DMS 273 (cell line): Measurements from ENCODE around the gene ILRUN.
"Not testable (repeated sequence)": the region's sequence is repeated elsewhere in the genome, so short reads cannot be mapped to it uniquely, and the experiment has no call there.

Experiments
- DNase-seq: peaks from one replicate; lab custom pipeline; 2025; ENCODE audit not compliant: unreplicated experiment; lab: John Stamatoyannopoulos, UW

Gene ILRUN

DNA sequence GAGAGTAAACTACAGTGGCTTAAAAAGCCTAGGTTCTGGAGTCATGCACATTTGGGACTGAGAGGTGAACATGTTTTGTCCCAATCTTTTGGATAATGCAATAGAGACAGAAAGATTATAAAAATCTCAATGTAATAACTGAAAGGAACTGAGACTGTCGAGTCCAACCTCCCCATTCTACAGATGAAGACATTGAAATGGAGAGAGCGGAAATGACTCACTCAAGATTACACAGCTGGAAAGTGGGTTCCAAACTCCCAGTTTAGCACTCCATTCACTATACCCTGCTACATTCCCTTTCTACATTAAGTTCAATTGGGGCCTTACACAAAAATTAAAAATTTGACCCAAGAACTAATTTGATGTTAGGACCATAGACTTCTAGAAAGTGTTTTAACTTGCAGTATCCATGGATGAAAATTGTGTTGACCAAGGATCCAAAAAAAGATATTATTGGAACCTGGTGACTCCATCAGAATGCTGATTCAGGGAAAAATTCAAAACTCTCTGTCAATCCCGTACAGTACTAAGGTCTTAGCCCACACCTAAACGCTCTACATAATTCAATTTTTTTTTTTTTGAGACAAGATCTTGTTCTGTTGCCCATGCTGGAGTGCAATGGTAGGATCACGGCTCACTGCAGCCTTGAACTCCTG is 1.5 kb upstream of the ILRUN start:
- DNase-seq, result no peak

DNA sequence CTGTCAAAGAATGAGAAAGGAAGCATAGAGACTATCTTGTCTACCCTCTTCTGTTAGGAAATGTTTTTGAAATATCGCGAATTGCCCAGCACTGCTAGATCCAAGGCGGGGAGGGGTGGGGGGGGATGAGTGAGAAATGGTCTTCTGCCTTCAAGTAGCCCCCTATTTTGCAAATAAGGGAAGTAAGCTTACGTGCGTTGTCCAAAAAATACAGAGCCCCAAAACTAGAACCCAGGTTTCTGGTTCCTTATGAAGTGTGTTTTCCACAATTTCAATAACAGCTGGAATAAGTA is 923 bp upstream of the ILRUN start:
- DNase-seq, result no peak

DNA sequence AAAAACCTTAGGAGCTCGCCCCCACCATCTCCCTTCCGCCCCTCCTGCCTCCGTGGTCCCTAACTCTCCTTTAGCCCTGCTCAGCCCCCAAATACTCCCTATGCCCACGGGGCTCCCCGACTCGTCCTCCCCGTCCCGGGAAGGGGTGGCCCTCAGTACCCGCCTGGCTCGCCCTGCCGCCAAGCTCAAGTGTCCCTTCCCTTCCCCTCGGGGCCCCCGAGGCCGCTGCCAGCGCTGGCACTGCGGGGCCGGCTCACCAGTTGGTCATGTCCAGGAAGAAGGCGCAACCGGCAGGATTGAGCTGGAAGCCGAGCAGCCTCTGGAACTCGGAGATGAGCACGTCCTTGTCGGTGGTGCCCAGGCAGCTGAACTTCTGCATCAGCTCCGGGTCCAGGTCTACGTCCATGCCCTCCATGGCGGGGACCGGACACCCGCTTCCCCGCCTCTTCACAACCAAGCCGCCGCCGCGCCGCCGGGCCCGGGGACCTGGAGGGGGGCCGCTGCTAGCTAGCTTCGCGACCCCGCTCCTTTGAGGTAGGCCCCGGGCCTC is 303 bp downstream of the ILRUN start:
- peak; percentile 76 for DNase-seq

DNA sequence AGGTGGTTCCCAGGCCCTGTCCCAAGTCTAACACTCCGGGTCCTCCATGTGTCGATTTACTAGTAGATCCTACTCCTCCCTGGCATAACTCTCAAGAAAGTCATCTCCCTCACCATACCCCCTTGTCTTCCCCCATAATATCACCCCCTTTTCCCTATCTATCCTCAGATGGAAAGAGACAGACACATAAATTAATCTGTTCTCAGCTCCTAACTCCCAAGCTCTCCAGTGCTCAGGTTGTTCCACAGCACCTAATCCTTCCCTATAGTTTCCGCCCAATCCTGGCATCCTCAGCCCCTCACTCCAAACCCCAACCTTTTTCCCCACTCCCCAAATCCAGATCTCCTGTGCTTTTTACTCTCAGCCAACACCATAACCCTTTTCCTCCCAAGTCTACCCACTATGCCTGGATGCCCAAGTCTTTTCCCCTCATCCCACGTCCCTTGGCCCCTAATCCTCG is 808 bp downstream of the ILRUN start:
- peak; percentile 69 for DNase-seq

DNA sequence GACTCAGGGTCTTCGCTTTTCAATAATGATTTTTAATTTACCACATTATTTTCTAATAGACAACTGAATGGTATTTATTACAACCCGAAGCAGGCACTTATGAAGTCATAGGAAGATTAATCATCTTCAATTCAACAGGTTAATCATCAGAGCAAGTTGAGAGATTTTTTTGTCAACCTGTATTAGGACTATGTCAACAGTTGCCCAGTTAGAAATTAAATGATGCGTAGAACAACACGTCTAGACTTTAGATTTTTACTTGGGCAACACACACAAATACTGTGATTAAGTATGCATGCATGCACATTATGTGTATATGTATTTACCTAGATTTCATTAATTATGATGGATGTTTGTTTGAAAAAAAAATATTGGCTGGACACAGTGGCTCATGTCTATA is 4.3 kb downstream of the ILRUN start:
- DNase-seq, result no peak

DNA sequence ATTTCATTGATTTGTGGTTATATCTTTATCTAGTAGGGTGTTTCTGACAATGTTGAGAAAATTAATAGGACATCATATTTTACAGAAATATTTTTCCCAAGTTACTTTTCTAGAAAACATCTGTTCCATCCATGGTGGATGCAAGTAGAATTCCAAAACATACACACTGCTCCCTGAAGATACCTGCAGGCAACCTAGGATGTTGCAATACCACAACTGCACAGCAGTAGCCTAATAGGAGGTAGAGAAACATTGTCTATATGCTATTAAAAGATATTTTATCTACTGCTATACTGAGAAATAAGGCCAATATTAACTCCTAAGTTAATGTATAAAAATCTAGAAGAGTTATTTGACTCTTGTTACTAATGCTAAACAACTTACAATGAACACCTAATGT is 6.8 kb downstream of the ILRUN start:
- DNase-seq, result no peak

DNA sequence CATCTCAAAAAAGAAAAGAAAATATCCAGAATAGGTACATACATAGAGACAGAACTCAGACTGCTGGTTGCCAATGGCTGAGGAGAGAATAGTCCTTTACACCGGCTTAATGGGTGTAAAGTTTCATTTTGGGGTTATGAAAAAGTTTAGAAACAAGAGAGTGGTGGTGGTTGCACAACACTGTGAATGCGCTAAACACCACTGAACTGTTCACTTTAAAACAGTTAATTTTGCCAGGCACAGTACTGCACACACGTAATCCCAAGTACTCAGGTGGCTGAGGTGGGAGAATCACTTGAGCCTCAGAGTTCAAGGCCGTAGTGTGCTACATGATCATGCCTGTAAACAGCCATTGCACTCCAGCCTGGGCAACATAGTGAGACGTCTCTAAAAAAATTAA is 7.6 kb downstream of the ILRUN start:
- DNase-seq, result no peak

DNA sequence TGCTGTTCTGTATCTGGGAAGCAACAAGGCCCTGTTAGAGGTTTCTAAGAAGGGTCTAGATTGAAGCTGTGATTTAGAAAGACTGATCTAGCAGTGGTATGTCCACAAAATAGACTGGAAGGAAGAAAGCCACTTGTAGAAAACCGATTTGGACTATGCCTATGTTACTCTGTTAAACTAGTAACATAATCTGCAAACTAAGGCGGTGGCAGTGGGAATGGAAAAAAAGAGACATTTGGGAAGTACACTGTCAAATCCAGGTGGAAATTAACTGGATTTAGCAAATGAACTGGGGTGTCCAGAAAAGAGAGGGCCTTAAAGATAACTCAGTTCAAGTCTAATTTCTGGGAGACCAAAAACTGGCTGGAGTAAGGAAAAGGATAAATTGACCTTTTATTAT is 11.6 kb downstream of the ILRUN start:
- no peak for DNase-seq

DNA sequence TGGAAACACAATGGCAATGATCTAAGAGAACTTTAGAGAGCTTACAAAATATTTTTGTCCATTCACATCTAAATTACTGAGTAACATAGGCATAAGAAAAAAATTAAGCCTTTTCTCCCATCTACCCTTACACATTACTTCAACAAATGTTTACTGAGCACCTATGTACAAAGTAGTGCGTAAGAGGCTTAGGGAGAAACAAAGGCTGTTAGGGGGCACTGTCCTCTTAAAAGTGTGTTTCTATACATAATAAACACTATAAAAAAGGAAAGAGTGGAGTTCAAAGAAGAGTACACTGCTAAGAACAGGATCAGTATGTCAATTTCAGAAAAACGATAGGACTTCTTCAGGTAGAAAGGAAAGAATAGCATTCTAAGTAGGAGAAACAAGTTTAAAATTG is 12.2 kb downstream of the ILRUN start:
- DNase-seq, result no peak

DNA sequence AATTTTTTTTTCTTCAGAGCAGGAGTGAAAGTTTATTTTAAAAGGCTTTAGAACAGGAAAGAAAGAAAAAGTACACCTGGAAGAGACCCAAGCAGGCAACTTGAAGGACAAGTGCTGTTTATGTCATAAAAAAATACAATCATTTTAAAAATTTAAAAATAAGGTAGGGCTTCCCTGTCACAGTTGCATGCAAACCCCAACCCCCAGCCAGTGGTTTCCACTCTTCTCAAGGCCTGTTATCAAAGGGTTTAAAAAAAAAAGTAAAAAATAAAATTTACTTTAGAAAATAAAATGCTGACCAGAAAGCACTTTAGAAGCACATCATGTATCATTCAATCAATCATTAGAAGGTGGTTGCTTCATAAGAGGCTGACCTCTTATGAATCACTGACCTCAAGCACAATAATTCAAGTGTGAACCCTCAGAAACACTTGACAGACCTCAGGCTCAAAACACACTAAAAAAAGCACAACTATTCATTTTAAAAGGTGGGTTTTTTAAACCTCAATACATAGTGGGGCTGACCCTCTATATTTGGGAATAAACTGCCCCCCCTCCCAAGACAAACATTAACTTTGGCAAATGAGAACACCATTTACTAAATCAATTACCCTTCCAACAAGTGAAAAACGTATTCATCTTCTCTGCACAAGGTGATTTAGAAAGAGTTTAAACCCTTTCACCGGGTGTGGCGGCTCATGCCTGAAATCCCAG is 15.6 kb downstream of the ILRUN start:
- no peak for DNase-seq

DNA sequence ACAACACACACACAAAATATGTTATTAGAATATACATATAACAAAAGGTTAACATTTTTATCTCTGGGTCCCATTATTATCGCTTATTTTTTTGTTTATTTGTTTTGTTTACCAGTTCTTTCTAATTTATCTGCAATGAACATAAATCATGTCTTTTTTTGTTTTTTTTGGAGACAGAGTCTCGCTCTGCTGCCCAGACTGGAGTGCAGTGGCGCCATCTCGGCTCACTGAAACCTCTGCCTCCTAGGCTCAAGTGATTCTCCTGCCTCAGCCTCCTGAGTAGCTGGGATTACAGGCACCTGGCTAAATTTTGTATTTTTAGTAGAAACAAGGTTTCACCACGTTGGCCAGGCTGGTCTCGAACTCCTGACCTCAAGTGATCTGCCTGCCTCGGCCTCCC is 16.3 kb downstream of the ILRUN start:
- DNase-seq, result not testable (repeated sequence)

DNA sequence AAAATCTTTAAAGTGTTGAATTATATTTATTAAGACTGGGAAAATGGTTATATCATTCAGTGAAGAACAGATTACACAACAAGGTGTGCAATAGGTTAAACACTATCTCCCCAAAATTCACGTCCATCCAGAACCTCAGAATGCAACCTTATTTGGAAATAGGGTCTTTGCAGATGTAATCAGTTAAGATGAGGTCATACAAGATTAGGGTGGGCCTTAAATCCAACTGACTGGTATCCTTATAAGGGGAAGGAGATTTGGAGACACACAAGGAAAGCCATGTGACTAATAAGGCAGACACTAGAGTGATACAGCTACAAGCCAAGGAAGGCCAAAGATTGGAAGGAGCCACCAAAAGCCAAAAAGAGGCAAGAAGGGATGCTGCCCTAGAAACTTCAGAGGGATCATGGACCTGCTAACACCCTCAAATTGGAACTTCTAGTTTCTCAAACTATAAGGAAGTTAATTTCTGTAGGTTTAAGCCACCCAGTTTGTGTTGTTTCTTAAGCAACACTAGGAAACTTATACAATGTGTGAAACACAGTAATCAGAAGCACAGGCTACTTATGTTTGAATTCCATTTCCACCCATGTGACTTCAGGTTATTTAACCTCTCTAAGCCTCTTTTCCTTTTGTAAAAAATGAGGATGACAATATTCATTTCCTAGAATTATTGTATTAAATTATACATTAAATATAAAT is 16.9 kb downstream of the ILRUN start:
- DNase-seq, result peak; percentile 45

DNA sequence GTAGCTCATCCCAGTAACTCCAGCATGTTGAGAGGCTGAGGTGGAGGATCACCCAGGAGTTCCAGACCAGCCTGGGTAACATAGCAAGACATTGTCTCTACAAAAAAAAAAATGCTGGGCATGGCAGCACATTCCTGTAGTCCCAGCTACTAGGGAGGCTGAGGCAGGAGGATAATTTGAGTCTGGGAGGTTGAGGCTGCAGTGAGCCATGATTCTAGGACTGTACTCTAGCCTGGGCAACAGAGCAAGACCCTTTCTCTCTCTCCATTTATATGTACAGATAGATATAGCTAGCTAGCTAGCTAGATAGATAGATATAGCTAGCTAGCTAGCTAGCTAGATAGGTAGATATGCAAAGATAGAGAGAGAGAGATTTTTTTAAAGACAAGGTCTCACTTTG is 20.4 kb downstream of the ILRUN start:
- DNase-seq, result no peak

DNA sequence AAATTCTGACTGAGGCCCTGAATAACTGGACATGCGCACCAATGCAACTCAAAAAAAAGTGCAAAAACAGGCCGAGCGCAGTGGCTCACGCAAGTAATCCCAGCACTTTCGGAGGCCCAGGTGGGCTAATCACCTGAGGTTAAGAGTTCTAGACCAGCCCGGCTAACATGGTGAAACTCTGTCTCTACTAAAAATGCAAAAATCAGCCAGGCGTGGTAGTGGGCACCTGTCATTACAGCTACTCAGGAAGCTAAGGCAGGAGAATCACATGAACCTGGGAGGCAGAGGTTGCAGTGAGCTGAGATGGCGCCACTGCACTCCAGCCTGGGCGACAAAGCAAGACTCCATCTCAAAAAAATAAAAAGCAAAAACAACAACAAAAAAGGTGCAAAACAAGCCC is 21.6 kb downstream of the ILRUN start:
- not testable (repeated sequence) for DNase-seq

DNA sequence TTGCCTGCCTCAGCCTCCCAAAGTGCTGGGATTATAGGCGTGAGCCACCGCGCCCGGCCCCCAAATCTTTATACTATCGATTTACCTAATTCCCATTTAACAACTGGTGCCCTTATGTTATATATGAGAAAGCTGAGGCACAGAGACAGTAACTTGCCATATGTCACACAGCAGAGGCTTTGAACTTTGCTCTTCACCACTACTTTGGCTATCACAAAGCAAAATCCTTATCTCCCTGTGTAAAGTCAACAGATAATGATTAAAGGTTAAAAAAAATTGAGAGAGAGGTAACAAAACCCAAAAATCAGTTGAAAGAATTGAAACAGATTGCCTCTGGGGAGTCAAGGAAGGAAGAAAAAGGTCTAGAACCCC is 22.3 kb downstream of the ILRUN start:
- DNase-seq, result no peak

DNA sequence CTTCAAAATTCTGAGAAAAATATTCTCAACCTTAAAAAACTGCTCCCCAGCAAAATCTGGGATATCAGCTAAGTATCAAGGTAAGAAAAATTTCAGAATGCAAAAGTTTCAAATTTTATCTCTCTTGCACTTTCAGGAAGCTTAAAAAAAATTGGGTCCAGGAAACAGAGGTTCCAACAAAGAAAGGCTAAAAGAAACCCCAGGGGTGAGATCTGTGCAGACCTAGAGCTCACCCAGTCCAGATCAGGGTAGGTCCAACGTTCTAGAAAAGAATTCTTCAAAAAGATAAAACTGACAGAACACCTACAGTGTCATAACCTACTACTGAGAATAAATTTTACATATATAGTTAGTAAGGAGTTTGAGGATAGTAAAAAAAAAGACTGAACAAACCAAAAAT is 23.5 kb downstream of the ILRUN start:
- no peak for DNase-seq

DNA sequence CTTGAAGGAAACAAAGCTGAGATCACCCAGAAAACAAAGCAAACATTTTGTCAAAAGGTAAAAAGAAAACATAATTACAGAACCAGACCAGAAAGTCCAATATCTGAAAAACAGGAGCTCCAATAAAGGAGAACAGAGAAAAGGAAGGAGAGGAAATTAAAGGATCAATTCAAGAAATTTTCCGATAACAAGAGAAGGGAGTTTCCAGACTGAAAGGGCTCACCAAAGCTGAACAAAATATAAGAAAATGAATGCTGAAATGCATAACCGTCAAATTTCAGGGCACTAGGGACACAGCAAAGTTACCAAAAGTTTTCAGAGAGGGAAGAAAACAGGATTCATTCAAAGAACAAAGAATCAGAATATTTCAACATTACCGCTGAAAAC is 23.9 kb downstream of the ILRUN start:
- no peak for DNase-seq

DNA sequence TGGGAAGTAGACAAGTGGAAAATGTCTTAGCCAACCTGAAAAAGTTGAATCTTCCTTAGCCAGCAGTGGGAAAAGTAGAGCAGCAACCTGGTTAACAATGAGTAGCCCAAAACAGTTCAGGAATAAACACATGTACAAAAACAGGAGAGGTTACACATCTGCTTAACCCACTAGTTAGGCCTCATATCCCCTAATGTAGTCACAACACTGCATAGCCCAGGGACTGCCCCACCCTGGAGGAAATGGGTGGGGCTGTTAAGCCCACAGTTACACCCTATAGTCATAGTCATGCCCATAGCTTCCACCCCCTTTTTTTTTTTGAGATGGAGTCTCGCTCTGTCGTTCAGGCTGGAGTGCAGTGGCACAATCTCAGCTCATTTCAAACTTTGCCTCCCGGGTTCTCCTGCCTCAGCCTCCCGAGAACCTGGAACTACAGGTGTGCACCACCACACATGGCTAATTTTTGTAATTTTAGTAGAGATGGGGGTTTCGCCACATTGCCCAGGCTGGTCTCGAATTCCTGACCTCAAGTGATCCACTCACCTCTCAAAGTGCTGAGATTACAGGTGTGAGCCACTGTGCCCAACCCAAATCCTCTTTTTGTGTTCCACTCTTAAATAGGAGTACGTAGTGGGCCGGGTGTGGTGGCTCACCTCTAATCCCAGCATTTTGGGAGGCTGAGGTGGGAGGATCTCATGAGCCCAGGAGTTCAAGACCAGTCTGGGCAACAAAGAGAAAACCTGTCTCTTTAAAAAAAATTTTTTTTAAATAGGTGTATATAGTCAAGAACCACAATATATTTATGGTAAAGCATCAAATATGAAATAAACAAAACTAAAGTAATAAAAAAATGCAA is 24.5 kb downstream of the ILRUN start:
- peak; percentile 28 for DNase-seq

DNA sequence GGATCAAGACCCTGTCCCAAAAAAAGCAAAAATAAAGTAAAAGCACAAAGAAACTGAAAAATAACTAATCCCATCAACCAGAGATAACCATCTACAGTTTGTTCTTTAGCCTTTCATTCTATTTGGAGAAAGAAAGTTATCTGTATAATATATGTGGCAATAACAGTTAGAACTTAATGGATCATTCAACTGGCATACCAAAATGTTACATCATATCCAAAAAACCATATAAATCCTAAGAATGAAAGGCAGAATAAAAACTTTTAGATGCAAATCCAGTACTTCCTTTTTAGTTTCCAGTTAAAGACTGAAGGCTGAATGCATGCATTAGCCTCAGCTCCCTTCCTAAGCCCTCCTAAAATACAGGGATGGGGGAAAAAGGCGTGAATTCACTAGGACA is 25.2 kb downstream of the ILRUN start:
- DNase-seq, result no peak

DNA sequence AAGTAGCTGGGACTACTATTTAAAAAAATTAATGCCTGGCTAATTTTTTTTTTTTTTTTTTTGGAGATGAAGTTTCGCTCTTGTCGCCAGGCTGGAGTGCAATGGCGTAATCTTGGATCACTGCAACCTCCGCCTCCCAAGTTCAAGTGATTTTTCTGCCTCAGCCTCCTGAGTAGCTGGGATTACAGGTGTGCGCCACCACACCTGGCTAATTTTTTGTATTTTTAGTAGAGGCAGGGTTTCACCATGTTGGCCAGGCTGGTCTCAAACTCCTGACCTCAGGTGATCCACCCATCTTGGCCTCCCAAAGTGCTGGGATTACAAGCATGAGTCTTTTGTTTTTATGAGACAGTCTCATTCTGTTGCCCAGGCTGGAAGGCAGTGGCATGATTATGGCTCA is 27.8 kb downstream of the ILRUN start:
- not testable (repeated sequence) for DNase-seq

DNA sequence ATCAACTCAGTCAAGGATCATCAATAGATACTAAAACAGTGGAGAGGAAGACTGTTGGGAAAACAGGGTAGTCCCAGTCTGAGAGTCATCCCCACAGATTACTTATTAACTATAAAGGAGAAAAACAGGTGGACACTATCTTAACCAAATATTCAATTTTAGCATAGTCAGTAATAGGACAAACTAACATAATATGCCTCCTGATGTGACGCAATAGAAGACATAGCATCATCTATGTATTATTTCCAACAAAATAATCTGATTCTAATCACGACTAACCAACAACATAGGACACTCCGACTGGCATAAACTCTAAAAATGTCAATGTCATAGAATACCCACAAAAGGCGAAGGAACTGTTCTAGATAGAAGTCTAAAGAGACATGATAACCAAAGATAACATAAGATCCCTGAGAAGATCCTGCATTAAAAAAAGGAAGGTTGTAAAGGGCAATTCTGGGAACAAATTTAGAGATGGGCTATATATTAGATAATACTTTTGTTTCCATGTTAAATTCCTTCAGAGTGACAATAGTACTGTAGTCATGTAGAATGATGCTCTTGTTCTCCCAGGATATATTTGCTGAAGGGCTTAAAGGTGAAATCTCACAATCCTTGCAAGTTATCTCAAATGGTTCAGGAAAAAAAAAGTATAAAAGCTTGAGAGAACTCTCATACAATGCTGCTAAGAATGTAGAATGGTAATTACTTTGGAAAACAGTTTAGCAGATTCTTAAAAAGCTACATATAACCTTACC is 28.9 kb downstream of the ILRUN start:
- DNase-seq, result no peak
